Activated T-cell treated with anti-CD3 and anti-CD28 coated beads for 1 hour (primary cell): ENCODE data around the gene PIM1.
"Not testable (repeated sequence)": the region's sequence is repeated elsewhere in the genome, so short reads cannot be mapped to it uniquely, and the experiment has no call there.

Experiments
- DNase-seq: peaks from one replicate; pipeline ENCODE4 v3.0.0-alpha.2; 2020; ENCODE audit warnings: low read depth

PIM1 gene

DNA sequence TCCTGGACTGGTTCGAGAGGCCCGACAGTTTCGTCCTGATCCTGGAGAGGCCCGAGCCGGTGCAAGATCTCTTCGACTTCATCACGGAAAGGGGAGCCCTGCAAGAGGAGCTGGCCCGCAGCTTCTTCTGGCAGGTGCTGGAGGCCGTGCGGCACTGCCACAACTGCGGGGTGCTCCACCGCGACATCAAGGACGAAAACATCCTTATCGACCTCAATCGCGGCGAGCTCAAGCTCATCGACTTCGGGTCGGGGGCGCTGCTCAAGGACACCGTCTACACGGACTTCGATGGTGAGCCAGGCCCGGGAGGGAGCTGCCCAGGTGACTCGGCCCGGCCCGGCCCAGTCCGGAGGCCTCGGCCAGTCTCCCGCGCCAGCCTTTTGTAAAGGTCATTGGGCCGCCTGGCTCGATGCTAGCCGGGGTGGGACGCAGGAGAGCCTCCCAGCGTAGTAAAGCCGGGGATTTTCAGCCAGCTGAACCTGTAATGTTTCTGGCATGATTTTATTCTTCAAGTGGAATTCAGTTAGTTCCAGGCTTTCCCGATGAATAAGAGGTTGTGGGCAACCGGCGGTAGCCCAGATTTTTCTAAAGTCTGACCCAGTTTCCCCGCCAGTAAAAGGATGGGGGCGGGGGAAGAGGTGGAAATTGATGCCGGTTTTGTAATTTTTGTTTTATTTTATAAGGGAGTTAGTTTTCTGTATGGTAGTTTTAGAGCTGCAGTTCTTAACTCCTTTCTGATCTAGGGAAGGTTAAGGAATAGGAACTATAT is 1.4 kb downstream of the PIM1 start:
- DNase-seq = no peak

DNA sequence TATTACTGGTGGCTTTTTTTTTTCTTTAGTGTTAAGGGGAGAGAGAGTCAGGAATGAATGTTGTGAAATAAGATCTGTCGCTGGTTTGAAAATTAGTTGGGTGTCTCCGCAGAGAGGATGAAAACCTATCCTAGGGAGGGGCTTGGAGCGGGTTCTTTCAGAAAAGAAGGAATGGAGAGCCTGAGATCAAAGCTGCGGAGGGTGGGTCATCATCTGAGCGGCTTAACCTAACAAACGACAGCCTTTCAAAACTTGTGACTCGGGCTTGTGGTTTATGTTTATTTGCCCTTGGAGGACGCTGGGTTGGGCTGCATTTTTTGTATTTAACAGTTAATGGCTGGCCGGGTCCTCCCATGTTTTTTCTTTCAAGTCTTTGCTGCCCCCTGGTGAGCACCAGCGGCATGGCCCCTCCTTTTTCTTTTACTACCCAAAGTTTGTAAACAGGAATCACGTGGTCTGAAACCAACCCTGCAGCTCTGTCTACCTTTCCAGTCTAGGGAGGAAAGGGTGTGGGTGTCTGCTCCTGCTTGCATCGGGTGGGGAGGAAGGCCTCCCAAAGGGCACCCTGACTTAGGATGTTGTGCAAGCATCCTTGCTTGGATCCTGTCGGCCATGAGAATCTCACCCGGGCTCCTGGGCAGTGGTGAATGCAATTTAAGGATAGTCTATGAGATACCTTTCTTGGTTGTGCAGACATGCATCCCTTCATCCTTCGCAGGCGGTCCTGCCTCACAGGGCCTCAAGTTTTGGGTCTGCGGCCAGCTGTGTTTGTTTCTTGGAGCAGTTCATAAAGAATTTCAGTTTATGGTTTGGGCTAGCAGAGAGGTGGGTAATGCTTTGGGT is 2.2 kb downstream of the PIM1 start:
- peak; percentile 90 for DNase-seq

DNA sequence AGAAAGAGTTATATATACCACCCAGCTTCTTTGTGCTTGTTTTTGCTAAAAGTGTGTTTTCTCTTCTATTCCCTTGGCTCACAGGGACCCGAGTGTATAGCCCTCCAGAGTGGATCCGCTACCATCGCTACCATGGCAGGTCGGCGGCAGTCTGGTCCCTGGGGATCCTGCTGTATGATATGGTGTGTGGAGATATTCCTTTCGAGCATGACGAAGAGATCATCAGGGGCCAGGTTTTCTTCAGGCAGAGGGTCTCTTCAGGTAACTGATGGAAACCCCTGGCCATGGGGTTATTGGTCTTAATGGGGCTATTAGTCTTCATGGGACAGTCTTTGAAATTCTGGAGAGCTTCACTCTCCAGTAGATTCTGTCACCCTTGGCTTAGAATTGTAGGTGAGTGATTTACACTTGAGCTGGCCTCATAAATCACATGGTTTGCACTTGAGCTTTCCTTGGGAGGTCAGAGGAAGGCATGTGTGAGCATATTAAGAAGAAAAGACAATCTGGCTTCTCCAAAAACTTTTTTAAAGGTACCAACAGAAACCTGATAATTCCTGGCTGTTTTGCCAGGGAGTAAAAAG is 3.0 kb downstream of the PIM1 start:
- no peak for DNase-seq

DNA sequence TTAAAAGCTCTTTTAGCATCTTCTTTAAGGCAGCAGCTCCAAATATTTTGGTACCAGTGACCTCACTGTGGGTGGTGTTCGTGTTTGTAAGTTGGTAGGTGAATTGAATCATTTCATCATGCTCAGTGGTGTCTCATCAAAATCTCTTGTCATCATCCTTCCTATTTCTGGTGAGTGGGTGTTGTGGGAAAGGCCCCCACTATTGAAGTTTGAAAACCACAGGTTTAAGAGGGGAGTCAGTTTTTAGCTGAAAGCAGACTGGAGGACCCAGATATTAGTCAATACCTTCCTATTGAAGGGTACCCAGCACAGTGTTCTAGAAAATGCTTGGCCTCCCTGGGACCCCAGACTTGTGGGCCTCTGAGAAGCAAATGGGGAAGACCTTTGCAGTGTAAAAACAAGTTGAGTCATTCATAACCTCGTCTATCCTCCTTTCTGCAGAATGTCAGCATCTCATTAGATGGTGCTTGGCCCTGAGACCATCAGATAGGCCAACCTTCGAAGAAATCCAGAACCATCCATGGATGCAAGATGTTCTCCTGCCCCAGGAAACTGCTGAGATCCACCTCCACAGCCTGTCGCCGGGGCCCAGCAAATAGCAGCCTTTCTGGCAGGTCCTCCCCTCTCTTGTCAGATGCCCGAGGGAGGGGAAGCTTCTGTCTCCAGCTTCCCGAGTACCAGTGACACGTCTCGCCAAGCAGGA is 3.7 kb downstream of the PIM1 start:
- no peak for DNase-seq

DNA sequence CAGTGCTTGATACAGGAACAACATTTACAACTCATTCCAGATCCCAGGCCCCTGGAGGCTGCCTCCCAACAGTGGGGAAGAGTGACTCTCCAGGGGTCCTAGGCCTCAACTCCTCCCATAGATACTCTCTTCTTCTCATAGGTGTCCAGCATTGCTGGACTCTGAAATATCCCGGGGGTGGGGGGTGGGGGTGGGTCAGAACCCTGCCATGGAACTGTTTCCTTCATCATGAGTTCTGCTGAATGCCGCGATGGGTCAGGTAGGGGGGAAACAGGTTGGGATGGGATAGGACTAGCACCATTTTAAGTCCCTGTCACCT is 4.2 kb downstream of the PIM1 start:
- DNase-seq = no peak

DNA sequence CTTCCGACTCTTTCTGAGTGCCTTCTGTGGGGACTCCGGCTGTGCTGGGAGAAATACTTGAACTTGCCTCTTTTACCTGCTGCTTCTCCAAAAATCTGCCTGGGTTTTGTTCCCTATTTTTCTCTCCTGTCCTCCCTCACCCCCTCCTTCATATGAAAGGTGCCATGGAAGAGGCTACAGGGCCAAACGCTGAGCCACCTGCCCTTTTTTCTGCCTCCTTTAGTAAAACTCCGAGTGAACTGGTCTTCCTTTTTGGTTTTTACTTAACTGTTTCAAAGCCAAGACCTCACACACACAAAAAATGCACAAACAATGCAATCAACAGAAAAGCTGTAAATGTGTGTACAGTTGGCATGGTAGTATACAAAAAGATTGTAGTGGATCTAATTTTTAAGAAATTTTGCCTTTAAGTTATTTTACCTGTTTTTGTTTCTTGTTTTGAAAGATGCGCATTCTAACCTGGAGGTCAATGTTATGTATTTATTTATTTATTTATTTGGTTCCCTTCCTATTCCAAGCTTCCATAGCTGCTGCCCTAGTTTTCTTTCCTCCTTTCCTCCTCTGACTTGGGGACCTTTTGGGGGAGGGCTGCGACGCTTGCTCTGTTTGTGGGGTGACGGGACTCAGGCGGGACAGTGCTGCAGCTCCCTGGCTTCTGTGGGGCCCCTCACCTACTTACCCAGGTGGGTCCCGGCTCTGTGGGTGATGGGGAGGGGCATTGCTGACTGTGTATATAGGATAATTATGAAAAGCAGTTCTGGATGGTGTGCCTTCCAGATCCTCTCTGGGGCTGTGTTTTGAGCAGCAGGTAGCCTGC is 4.8 kb downstream of the PIM1 start:
- DNase-seq = no peak

DNA sequence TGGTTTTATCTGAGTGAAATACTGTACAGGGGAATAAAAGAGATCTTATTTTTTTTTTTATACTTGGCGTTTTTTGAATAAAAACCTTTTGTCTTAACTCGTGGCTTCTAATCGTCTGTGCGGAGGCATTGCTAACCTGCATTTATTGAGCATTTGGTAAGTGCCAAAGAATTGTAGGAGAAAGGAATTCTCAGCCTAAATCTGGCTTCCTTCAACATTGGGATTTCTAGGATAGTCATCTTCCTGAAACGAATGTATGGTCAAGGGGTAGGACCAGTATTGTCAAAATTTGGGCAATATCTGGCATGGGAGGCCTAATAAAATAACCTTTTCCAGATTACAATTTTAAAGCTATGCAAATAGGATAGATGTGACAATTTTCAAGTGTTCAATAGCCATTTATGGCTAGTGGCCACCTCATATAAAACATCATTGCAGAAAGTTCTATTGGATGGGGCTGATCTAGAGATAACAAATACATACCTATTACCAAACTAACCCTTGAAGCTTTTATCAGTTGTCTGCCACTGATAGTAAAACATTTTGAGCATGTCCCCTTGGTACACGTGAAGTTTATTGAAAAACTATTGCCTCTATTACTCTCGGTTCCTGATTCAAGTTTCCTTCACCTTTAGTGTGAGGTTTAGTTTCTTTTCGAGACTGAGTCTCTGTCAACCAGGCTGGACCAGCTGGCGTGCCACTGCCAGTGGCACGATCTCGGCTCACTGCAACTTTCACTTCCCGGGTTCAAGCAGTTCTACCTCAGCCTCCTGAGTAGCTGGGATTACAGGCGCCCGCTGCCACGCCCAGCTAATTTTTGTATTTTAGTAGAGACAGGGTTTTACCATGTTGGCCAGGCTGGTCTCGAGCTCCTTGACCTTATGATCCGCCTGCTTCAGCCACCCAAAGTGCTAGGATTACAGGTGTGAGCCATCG is 5.6 kb downstream of the PIM1 start:
- DNase-seq = no peak

DNA sequence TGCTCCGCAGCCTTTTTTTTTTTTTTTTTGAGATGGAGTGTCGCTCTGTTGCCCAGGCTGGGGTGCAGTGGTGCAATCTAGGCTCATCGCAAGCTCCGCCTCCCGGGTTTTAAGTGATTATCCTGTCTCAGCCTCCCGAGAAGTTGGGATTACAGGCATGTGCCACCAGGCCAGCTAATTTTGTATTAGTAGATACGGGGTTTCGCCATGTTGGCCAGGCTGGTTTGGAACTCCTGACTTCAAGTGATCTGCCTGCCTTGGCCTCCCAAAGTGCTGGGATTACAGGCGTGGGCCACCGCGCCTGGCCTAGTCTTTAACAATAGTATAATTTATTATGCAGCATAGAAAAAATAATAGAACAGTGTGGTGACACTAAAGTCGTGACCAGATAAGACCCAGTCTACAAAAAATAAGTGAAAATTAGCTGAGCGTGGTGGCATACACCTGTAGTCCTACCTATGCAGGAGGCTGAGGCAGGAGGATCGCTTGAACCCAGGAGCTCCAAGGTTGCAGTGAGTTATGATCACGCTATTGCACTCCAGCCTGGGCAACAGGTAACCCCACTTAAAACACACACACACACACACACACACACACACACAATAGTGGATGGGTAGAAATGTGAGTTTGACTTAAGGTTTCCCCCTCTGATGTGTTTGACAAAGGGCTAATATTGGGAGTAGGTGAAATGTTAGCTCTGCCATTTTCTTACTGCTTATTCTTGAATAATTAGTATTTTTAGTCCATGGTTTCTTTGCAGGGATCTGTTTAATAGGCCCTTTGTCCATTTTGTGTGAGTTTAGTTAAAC is 6.5 kb downstream of the PIM1 start:
- no peak for DNase-seq

DNA sequence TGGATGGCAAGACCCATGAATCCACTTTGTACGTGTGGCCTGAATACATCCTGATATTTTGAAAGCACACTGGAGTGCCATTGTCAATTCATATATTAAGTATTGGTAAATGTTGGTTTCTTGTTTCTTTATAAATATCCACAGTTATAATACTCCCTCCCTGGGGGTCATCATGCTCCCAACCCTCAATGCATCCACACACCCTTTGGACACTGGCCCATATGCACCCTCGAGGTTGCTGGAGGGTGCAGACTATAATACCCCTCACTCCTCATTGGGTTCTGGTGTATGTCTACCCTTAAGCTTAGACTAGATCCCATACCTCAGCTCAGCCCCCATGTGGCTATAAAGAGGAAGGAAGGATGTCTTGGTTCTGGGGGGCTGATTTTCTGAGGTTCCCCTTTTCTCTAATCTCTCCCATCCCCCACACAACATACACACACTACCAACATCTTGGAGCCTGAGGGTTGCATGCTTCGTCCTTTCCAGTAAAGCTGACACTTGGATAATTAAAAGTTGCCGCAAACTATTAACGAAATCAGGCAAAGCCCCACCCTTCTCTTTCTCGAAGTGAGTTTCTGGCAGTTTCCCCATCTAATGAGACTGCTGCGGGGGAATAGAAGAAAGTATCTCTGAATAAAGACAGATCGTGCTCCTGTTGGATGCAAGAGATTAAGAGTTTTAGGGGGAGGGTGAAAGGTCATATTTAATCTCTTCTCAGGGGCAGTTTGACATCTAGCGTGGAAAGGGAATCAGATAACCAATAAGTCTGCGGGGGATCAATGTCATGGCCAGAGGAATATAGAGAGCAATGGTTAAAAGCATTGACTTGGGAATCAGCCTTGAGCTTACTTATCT is 7.4 kb downstream of the PIM1 start:
- no peak for DNase-seq

DNA sequence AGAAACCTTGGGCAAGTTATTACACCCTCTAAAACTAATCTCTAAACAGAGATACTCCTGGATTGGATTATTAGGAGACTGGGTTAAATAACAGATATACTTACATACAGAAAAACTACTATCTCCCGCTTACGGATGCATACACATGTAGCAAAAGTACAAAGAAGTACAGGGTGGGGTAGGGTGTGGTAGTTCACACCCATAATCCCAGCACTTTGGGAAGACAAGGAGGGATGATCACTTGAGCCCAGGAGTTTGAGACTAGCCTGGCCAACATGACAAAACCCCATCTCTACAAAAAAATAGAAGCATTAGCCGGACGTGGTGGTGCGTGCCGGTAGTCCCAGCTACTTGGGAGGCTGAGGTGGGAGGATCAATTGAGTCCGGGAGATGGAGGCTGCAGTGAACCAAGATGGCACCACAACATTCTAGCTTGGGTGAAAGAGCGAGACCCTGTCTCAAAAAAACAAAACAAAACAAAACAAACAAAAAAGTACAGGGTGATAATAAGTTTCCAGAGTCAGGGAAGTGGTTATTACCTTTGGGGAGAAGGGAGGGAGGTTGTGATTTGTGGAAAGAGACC is 8.1 kb downstream of the PIM1 start:
- no peak for DNase-seq

DNA sequence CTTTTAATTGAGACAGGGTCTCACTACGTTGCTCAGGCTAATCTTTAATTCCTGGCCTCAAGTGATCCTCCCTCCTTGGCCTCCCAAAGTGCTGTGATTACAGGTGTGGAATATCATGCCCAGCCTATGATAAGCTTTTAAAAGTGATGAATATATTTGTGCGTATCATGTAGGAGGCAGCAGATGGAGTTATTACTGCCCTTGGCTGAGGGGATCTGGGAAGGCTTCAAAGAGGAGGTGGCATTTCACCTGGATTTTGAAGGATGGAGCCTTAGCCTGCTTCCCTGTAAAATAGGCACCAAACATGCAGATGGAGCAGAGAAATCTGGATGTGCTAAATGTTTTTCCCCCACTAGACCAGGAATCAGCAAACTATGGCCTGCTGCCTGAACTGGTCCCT is 10.1 kb downstream of the PIM1 start:
- no peak for DNase-seq

DNA sequence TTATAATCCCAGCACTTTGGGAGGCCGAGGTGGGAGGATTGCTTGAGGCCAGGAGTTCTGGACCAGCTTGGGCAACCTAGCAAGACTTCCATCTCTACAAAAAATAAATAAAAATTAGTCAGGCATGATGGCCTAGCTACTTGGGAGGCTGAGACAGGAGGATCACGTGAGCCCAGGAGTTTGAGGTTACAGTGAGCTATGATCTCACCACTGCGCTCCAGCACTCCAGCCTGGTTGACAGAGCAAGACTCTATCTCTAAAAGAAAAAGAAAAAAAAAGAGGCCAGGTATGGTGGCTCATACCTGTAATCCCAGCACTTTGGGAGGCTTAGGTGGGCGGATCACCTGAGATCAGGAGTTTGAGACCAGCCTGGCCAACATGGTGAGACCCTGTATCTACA is 10.7 kb downstream of the PIM1 start:
- not testable (repeated sequence) for DNase-seq

DNA sequence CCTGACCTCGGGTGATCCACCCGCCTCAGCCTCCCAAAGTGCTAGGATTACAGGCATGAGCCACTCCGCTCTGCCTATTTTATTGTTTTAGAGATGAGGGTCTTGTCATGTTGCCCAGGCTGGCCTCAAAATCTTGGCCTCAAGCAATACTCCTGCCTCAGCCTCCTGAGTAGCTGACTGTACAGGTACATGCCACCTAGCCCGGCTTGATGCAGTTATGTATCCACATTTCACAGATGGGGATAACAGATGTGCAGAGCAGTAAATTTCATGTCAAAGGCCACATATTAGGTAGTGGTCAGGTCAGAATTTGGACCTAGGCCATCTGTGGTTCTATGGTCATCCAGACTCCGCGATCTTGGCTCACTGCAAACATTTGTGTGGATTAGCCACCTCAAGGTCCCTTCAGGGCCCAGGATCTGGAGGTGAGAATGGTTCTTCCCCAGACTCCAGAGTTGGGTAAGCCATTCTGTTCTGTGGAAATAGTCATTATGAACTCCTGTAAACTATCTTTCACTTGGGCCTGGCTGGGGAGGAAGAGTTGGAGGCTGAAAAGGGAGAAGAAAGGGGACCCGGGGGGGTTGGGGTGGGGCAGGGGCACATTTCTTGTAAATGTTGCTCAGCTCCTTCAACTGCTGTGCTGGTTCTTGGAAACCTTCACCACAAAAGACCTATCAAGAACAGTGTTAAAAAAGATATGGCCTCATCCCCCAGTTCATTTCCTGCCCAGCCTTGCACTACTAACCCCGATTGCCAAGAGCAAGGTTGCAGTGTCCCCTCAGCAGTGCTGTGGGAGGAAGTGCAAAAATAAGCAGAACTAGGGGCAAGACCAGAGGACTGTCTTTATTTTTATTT is 13.0 kb downstream of the PIM1 start:
- peak; percentile 24 for DNase-seq

DNA sequence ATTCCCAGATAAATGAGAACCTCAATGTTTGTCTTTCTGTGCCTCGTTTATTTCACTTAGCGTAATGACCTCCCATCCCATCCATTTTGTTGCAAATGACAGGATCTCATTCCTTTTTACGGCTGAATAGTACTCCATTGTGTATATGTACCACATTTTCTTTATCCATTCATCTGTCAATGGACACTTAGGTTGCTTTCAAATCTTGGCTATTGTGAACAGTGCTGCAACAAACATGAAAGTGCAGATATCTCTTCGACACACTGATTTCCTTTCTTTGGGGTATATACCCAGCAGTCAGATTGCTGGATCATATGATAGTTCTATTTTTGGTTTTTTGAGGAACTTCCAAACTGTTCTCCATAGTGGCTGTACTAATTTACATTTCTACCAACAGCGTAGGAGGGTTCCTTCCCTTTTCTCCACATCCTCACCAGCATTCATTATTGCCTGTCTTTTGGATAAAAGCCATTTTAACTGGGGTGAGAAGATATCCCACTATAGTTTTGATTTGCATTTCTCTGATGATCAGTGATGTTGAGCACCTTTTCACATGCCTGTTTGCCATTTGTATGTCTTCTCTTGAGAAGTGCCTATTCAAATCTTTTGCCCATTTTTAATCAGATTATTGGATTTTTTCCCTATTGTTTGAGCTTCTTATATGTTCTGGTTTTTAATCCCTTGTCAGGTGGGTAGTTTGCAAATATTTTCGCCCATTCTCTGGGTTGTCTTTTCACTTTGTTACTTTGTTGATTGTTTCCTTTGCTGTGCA is 16.2 kb downstream of the PIM1 start:
- not testable (repeated sequence) for DNase-seq

DNA sequence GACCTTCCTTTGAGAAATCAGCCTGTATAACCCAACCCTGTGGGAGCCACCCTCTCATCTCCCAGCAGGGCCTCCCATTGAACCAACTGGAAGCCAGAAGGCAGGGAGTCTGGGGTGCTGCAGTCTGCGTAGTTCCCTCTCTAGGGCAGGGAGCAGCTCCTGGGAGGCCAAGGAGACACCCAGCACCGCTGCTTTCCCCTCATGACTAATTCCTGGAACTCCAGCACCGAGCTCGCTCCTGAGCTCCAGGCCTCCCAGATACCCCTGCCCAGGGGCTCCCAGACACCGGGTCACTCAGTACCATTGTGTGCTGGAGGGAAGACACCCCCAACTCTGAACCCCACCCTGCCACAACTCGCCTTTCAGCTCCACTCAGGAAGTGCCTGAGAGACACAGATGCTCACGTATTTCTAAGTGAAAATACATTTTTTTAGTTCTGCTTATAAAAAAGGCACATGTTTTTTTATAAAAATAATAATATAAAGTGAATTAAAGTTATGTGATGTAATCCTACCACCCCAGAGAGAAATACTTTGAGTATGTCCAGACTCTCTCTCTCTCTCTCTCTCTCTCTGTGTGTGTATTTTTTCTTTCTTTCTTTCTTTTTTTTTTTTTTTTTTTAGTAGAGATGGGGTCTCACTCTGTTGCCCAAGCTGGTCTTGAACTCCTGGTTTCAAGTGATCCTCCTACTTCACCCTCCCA is 17.5 kb downstream of the PIM1 start:
- DNase-seq = no peak

DNA sequence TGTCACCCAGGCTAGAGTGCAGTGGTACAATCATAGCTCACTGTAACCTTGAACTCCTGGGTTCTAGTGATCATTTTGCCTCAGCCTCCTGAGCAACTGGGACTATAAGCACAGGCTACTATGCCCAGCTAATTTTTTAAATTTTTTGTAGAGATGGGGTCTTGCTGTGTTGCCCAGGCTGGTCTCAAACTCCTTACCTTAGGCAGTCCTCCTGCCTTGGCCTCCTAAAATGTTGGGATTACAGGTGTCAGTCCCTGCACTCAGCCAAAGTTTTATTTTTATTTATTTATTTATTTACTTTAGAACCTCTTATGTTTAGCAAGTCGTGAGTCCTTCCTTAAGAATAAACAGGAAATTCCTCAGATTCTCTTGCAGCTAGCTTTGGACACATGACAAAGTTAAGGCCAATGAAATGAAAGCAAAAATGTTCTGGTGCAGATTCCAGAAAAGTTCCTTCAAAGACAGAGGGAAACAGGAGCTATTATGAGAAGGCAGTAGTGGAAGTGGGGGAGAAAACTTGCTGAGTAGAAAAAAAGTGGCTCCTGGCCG is 19.1 kb downstream of the PIM1 start:
- no peak for DNase-seq
